Measurements from ENCODE around the gene USP17L26. TPM values are rescaled to one million over a fixed set of nuclear protein-coding genes. Genes with fewer than 3 reads are reported as not detected.
"Not testable (repeated sequence)": the region's sequence is repeated elsewhere in the genome, so short reads cannot be mapped to it uniquely, and the experiment has no call there.

USP17L26 gene, protein sequence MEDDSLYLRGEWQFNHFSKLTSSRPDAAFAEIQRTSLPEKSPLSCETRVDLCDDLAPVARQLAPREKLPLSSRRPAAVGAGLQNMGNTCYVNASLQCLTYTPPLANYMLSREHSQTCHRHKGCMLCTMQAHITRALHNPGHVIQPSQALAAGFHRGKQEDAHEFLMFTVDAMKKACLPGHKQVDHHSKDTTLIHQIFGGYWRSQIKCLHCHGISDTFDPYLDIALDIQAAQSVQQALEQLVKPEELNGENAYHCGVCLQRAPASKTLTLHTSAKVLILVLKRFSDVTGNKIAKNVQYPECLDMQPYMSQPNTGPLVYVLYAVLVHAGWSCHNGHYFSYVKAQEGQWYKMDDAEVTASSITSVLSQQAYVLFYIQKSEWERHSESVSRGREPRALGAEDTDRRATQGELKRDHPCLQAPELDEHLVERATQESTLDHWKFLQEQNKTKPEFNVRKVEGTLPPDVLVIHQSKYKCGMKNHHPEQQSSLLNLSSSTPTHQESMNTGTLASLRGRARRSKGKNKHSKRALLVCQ
- not detected in 2 replicates for total RNA-seq (2021)
- long read RNA-seq: 0 reads

DNA sequence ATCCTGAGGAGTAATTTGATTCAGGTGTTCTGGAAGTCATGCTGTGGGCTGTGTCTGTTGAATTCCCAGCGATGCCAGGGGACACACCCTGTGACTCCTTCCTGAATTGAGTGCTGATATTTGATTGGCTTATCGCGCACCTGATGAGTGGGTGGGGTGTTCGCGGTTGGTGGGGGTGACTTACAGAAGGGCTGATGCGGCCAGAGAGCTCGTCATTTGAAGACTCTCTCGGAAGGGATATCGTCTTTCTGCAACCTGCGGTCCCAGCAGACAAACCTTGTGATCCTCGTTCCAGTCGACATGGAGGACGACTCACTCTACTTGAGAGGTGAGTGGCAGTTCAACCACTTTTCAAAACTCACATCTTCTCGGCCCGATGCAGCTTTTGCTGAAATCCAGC is at the start of gene USP17L26:
Gene USP17L26, plus strand, starts transcription at position 301 of the 400 bp plus-strand sequence. Its CDS starts 0 bp downstream, at position 301.
- not testable (repeated sequence) for H3K9me3 ChIP-seq (ENCODE audit: control insufficient read depth, low read depth, low read length); H3K27me3 Mint-ChIP-seq (ENCODE audit: low read depth); H2BK20ac ChIP-seq (ENCODE audit: low read depth, low read length, poor library complexity, severe bottlenecking); H4K91ac ChIP-seq (ENCODE audit: insufficient read length, low read depth, low read length); H3K9me3 Mint-ChIP-seq; H3K23me2 ChIP-seq (ENCODE audit: insufficient read length, low read depth, low read length, poor library complexity, severe bottlenecking); H3K23ac ChIP-seq (ENCODE audit: insufficient read length, low read depth, low read length); H4K20me1 ChIP-seq (ENCODE audit: control insufficient read depth, insufficient read depth, insufficient read length); H2BK15ac ChIP-seq (ENCODE audit: low read depth, low read length); H3K18ac ChIP-seq (ENCODE audit: insufficient read length, low read depth, low read length); H3K9ac ChIP-seq (ENCODE audit: extremely low read depth, insufficient read length, low read length); H2AK5ac ChIP-seq (ENCODE audit: insufficient read length, low read length); H3K4me1 Mint-ChIP-seq; H3K56ac ChIP-seq (ENCODE audit: insufficient read length, low read depth, low read length); DNase-seq; H3K79me2 ChIP-seq (ENCODE audit: insufficient read depth, low read length); H3K4me2 ChIP-seq (ENCODE audit: insufficient read depth, insufficient read length, low read length); H3K4me3 Mint-ChIP-seq; H2BK5ac ChIP-seq (ENCODE audit: insufficient read length, low read length); H3K36me3 Mint-ChIP-seq (ENCODE audit: insufficient read depth in 1 of 3, low read depth in 3 of 3); H2BK12ac ChIP-seq (ENCODE audit: insufficient read length, low read depth, low read length); H4K5ac ChIP-seq (ENCODE audit: insufficient read length, low read depth, low read length); H3K27ac Mint-ChIP-seq; H3K4me1 ChIP-seq (ENCODE audit: insufficient read depth, low read length); H3K14ac ChIP-seq (ENCODE audit: insufficient read depth, low read length); H3K79me1 ChIP-seq (ENCODE audit: insufficient read depth, low read depth, low read length, poor library complexity, severe bottlenecking); H2BK120ac ChIP-seq (ENCODE audit: low read depth, low read length, poor library complexity, severe bottlenecking); H3K4ac ChIP-seq (ENCODE audit: low read depth, low read length); H4K8ac ChIP-seq (replicated peaks; ENCODE audit: insufficient read length, low read depth, low read length); H3K27ac ChIP-seq (ENCODE audit: insufficient read length, low read depth, low read length); H3T11ph ChIP-seq (ENCODE audit: low read length); H2AFZ ChIP-seq (ENCODE audit: low read length); H3K27me3 ChIP-seq (ENCODE audit: insufficient read depth, low read length)
- WGBS (ENCODE audit: extremely low coverage, insufficient read length, low lambda C conversion rate): no CpG with 5 or more reads among the region's 15 CpGs

DNA sequence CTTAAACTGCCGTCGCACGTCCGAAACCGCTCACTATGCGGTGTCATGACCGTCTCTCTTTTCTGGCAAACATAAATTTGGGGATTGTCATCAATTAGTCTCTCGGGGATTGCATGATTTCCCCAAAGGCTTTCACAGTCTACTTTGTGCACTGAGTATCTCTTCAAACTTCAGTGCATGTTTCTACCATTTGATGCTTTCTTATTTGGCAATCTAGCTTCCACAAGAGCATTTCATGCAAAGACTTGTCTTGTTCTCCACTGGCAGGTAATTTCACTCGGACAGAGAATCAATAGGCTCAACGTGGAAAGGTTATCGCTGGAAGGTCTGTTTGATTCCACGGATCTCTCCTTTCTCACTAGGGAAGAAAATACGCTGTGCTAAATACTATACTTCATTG is 10.3 kb upstream of the USP17L26 start:
- H3K36me3 Mint-ChIP-seq (ENCODE audit: insufficient read depth in 1 of 3, low read depth in 3 of 3); H3K79me2 ChIP-seq (ENCODE audit: insufficient read depth, low read length); H4K5ac ChIP-seq (ENCODE audit: insufficient read length, low read depth, low read length); H3T11ph ChIP-seq (ENCODE audit: low read length); H3K27ac ChIP-seq (ENCODE audit: insufficient read length, low read depth, low read length); H3K4me3 Mint-ChIP-seq; H2BK15ac ChIP-seq (ENCODE audit: low read depth, low read length); H2BK12ac ChIP-seq (ENCODE audit: insufficient read length, low read depth, low read length); DNase-seq; H3K79me1 ChIP-seq (ENCODE audit: insufficient read depth, low read depth, low read length, poor library complexity, severe bottlenecking); H3K9me3 Mint-ChIP-seq; H3K23ac ChIP-seq (ENCODE audit: insufficient read length, low read depth, low read length); H3K4me1 ChIP-seq (ENCODE audit: insufficient read depth, low read length); H3K14ac ChIP-seq (ENCODE audit: insufficient read depth, low read length); H2BK120ac ChIP-seq (ENCODE audit: low read depth, low read length, poor library complexity, severe bottlenecking); H3K9me3 ChIP-seq (ENCODE audit: control insufficient read depth, low read depth, low read length); H2BK20ac ChIP-seq (ENCODE audit: low read depth, low read length, poor library complexity, severe bottlenecking); H3K4me1 Mint-ChIP-seq; H3K18ac ChIP-seq (ENCODE audit: insufficient read length, low read depth, low read length); H3K27ac Mint-ChIP-seq; H2BK5ac ChIP-seq (ENCODE audit: insufficient read length, low read length); H3K23me2 ChIP-seq (ENCODE audit: insufficient read length, low read depth, low read length, poor library complexity, severe bottlenecking); H3K4ac ChIP-seq (ENCODE audit: low read depth, low read length); H3K27me3 ChIP-seq (ENCODE audit: insufficient read depth, low read length); H3K56ac ChIP-seq (ENCODE audit: insufficient read length, low read depth, low read length); H4K8ac ChIP-seq (replicated peaks; ENCODE audit: insufficient read length, low read depth, low read length); H3K4me2 ChIP-seq (ENCODE audit: insufficient read depth, insufficient read length, low read length); H2AK5ac ChIP-seq (ENCODE audit: insufficient read length, low read length); H4K91ac ChIP-seq (ENCODE audit: insufficient read length, low read depth, low read length); H4K20me1 ChIP-seq (ENCODE audit: control insufficient read depth, insufficient read depth, insufficient read length); H3K27me3 Mint-ChIP-seq (ENCODE audit: low read depth); H2AFZ ChIP-seq (ENCODE audit: low read length); H3K9ac ChIP-seq (ENCODE audit: extremely low read depth, insufficient read length, low read length): not testable (repeated sequence)
- WGBS (ENCODE audit: extremely low coverage, insufficient read length, low lambda C conversion rate): no CpG with 5 or more reads among the region's 13 CpGs
